ENCODE measurements around the gene KDM4B.

Gene KDM4B

DNA sequence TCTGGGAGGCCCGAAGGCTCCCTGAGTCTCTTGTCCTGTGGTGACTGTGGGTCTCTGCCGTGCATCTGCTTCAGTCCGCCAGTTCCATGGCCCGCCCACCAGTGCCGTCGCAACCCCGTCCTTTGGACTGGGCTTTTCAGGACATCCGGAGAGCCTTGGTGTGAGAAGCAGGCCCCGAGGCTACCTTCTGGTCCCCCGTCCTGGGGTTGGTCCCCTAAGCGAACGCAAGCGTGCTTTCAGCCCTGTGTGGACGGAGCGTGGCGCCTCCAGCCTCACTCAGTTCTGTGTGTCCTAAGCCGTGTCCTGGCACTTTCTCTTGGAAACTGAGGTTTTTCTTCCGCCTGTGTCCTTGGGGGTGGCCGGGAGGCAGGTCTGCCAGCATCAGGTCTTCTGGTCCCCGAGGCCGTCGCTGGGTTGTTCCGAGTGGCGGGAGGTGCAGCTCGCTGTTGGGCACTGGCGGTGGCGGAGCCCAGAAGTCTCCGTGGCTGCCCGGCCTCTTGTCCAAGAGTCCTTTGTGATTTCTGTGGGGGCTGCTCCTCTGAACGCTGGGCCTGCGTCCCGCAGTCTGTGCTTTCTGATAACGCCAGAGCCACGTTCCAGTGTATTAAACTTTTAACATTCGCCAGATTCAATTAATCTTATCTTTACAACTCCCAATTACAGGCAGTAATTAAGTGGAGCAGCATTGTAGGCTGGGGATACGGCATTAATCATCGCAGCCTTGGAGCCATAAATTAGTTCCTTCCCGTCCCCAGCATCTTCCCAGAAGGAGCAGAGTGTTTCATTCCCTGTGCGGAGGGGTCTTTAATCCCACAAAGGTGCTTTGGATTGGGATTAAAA is 99.5 kb downstream of the KDM4B start:
- DNase-seq (ENCODE audit: low read depth in 2 of 2) = no peak

DNA sequence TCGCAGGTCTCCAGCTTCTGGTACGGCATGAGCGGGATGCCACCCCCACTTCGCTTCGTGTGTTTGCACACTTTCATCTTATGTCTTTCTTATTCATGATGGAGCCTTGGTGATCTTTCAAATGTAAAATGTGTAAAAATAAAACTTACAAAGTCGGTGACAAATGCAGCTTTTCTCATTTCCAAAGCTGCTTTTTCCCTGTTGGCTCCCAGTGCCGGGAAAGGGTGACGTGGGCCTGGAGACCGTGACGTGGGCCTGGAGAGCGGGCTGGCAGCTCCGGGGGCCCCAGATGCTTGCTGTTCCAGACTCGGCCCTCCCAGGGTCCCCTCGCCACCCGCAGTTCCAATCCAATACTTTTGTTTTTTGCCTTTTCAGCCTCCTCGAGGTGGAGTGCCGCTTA is 101.4 kb downstream of the KDM4B start:
- no peak for DNase-seq (ENCODE audit: low read depth in 2 of 2)

DNA sequence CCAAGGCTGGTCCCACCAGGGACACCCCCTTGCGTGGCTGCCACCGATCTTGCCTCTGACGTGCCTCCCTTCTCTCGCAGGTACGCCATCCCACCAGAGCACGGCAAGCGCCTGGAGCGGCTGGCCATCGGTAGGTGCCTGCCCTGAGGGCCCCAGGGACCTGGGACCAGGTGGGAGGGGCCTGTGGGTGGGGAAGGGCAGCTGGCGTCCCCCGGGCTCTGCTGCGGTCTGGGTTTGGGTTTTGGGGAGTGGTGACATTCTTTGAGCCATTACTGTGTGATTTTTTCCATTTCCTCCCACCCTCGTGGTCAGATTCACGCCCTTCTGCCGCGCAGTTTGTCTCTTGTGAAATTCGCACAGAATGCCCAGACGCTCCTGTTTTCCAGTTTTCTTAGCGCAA is 102.0 kb downstream of the KDM4B start:
- DNase-seq (ENCODE audit: low read depth in 2 of 2) = no peak

DNA sequence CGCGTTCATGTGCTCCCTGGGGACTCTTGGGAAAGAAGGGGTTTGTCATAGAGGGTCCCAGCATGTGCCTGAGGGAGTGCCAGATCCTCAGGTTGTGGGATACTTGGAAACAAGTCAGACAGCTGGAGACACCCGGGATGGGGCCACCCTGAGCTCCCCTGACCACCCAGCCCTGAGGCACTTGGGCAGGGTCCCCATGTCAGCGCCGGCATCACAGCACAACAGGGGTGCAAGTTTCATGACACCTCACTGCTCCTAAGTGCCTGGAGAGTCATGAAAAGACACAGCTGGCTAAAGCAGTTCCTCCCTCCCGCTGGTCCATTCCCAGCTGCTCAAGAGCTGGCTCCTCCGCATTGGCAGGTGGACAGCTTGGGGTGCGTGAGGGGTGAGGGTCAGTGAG is 102.7 kb downstream of the KDM4B start:
- no peak for DNase-seq (ENCODE audit: low read depth in 2 of 2)

DNA sequence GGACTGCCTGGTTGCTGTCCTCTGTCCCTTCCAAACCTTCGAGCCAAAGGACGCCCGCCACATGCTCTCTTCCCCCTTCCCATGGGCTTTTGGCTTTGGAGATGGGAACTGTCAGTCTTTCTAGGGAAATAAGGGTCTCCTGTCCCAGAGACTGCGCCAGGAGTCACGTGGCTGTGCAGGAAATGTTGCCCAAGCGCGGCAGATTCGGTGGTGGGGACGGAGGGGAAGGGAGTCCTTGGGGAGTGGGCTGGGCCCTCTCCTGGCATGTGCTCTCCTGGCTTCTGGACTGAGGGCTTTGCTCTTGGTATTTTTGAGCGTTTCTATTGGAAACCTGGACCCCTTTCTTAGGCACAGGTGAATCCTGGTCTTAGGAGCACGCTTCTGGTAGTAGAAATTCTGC is 103.2 kb downstream of the KDM4B start:
- no peak for DNase-seq (ENCODE audit: low read depth in 2 of 2)

- no peak for DNase-seq (ENCODE audit: low read depth in 2 of 2)
Observed at GRCh38 chr19:5073153-5073844, 104.4 kb downstream of the KDM4B start.

GRCh38 chr19:5074407-5074806 is 105.5 kb downstream of the KDM4B start:
- no peak for DNase-seq (ENCODE audit: low read depth in 2 of 2)

GRCh38 chr19:5074830-5075394 is 106.0 kb downstream of the KDM4B start:
- DNase-seq (ENCODE audit: low read depth in 2 of 2) = no peak

DNA sequence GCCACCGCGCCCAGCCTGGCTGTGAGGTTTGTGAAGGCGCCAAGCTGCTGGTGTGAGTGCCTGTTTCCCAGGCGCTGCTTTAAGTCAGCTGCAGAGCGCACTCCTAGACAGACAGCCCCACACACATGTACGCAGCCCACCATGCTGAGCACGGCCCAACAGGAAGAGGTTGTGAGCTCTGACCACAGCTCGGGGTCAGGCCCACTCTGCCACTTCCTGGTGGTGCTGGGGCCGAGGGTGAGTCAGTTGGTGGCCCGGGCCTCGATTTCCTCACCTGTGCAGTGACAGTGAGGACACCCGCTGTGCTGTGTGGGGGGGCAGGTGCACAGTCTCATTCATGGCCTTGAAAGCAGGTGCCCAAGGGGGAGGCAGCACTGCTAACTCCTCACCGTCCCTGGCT is 106.7 kb downstream of the KDM4B start:
- DNase-seq (ENCODE audit: low read depth in 2 of 2) = no peak

- DNase-seq (ENCODE audit: low read depth in 2 of 2) = no peak
Observed at GRCh38 chr19:5076440-5077208, 107.7 kb downstream of the KDM4B start.

- no peak for DNase-seq (ENCODE audit: low read depth in 2 of 2)
Observed at GRCh38 chr19:5077209-5077515, 108.2 kb downstream of the KDM4B start.

- no peak for DNase-seq (ENCODE audit: low read depth in 2 of 2)
Observed at GRCh38 chr19:5078182-5078581, 109.3 kb downstream of the KDM4B start.

DNA sequence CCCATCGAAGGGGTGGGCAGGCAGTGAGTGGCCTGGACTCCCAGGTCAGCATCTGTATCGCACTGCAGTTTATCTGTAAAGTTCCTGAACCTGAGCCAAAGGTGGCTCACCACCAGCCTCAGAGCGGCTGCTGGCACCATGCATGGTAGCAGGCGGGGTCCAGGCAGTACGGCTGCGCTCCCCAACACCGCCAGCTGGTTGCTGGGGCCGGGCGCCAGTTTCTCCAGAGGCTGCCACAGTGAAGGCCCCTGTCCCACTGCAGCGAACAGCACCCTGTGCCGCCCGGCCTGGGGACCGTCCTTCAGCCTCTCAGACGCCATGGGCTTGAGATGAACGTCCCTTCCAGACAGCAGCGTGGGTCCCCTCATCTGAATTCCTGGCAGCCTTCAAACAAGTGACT is 109.8 kb downstream of the KDM4B start:
- DNase-seq (ENCODE audit: low read depth in 2 of 2) = no peak

DNA sequence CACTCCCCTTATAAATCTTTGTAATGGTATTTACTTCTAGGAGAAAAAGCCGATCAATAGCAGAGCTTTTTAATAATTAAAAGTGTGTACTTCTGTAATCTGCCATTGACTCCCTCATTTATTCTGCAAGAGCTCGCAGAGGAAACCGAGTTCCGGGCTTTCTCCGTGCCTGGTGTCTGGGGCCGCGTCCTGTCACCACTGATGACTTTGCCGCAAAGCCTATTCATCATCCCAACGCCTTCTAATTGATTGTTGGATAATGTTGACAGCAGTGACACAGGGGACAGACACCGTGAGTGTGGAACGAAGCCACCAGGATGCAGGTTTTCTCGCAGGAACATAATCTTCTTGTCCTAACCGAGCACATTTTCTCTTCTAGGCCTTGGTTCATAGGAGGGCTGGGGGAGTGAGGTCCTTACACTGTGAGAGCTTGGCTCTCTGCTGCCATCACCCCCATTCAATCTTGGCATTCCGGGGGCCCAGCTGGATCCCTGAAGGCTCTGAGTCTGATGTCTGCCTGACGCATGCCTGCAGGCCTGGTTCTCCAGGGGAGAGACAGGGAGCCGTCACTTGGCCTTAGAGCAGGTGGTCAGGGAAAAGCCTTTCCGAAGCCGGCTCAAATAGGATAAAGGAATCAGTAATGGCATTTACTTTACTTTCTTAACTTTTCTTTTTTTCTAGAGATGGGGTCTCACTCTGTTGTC is 110.3 kb downstream of the KDM4B start:
- DNase-seq (ENCODE audit: low read depth in 2 of 2) = no peak

GRCh38 chr19:5080030-5080654 is 111.2 kb downstream of the KDM4B start:
- no peak for DNase-seq (ENCODE audit: low read depth in 2 of 2)

DNA sequence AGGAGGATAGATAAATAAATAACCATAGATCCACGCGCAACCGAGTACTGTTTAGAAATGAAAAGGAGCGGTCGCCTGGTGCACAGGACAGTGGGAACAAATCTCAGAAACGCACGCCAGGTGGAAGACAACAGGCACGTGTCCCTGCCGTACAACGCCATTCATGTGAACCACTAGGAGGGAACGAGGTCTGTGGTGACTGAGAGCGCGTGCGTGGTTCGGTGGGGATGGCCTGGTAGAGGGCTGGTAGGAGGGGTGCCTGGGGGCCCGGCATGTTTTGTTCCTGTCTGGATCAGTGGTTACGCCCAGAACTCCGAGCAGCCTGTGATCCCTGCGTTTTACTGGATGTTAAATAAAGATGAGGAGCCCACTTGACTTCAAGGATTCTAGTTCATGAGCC is 111.9 kb downstream of the KDM4B start:
- DNase-seq (ENCODE audit: low read depth in 2 of 2) = no peak

DNA sequence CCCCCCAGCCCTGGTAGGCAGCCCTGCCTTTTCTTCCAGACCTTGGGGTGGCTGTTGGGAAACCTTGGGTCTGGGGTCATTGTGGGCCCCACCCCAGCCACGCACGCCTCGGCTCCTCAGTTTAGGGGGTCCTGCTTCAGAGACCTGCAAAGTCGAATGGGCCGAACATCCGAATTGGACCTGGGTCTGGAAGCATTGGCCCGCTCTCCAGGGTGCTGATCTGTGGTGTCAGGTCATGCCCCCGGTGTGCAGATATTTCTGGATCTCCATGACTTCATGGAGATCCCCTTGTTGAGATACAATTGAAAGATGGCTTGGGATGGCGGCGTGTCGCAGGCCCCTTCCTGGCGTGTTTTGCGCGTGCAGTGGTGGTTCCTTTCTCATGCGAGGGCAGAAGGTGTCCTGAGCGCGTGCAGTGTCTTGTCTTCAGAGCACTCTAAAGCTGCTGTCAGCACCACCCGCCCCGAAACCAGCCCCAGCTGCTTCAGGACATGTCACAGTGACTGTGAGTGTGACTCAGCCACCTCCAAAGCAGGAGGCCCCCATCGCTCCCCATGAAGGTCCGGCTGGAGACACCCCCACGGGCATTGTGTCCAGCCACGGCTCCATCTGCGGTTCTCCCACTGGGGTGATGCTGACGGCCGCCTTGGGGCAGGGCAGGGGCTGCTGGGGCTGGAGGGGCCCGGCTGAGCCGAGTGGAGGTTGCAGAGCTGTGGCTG is 112.7 kb downstream of the KDM4B start:
- no peak for DNase-seq (ENCODE audit: low read depth in 2 of 2)

- DNase-seq (ENCODE audit: low read depth in 2 of 2) = no peak
Observed at GRCh38 chr19:5083547-5083965, 114.6 kb downstream of the KDM4B start.

DNA sequence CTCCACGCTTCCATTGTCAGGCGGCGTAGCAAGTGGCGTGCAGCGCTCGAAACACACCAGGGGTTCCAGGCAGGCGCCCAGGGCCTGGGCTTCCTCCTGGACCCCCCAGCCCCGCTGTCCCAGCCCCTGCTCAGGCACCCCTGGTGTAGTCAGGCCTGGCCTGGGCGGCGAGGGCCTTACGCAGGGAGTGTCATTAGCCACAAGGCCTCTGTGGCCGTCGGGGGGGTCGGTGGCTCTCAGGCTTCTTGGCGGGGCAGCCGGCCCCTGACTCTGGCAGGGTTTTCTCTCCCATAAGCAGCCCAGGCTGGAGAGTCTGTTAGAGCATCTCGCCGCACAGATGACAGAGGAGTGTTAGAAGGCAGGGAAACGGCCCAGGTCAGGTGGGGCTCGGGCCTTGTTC is 116.7 kb downstream of the KDM4B start:
- DNase-seq (ENCODE audit: low read depth in 2 of 2) = no peak

DNA sequence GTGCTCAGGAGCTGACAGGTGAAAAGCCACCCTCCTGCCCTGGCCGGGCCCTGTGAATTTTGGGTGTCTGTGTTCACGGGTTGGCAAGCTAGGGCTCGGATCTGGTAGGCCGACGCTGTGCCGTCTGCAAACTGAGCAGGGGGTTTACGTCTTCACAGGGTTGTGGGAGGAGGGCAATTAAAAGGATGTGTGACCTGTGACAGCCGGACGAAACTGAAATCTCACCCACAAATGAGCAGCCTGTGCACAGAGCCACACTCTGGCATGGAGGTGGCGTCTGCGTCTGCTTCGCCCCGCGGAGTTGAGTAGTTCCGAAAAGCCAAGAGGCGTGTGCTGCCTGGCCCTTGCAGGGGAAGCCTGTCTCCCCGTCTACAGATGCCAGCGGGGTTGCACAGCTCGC is 117.3 kb downstream of the KDM4B start:
- no peak for DNase-seq (ENCODE audit: low read depth in 2 of 2)

Measured in fibroblast of skin of left quadriceps (primary cell).